ENCODE measurements around the gene ATP1A1. TPM values are rescaled to one million over a fixed set of nuclear protein-coding genes. Genes with fewer than 3 reads are reported as not detected.

Gene ATP1A1
- total RNA-seq, 4 donors from 2014 or later = 770 to 1,450 (median 1,316) TPM

DNA sequence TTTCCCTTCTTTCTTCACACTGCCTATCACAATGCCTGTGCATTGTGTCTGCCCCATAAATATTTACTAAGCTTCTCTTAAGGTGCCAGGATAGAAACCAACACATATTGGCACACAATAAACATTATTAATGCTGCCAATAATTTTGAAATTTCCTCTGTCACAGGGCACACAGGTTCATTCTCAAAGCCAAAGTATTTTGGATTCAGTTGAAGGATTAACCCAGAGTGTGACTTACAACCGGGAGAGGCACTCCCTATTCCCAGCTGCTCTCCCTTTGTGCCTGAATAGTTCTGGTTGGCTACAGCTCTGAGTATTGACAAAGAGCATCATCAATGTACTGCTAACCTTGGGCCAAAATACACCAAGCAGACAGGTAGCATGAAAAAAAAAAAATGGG is 46.6 kb upstream of the ATP1A1 start:
- H3K4me1 ChIP-seq = peaks cover 57 to 70% of the 10 kb centered on the region in 2 donors
- H3K27me3 ChIP-seq = no peaks in the 10 kb centered on the region
- intact Hi-C loops (cut with DNase I) = no loop called here
- H3K27ac ChIP-seq = peak overlapping the region; percentile 74 to 82 (median 78)
- no peaks in the 10 kb centered on the region for H3K9me3 ChIP-seq
- no peak for TF ChIP-seq POLR2A (IDR thresholded peaks at IDR 0.05)
- TF ChIP-seq, protein P1, sequence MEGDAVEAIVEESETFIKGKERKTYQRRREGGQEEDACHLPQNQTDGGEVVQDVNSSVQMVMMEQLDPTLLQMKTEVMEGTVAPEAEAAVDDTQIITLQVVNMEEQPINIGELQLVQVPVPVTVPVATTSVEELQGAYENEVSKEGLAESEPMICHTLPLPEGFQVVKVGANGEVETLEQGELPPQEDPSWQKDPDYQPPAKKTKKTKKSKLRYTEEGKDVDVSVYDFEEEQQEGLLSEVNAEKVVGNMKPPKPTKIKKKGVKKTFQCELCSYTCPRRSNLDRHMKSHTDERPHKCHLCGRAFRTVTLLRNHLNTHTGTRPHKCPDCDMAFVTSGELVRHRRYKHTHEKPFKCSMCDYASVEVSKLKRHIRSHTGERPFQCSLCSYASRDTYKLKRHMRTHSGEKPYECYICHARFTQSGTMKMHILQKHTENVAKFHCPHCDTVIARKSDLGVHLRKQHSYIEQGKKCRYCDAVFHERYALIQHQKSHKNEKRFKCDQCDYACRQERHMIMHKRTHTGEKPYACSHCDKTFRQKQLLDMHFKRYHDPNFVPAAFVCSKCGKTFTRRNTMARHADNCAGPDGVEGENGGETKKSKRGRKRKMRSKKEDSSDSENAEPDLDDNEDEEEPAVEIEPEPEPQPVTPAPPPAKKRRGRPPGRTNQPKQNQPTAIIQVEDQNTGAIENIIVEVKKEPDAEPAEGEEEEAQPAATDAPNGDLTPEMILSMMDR (IDR thresholded peaks at IDR 0.05) = no peak
- H3K4me3 ChIP-seq (replicated peaks in 1 of 3) = no peak overlapping the region
- 36 to 52% methylated on average over 1 of the region's 1 CpG for WGBS, 2 donors
- no peak for DNase-seq
- no peaks in the 10 kb centered on the region for H3K36me3 ChIP-seq

DNA sequence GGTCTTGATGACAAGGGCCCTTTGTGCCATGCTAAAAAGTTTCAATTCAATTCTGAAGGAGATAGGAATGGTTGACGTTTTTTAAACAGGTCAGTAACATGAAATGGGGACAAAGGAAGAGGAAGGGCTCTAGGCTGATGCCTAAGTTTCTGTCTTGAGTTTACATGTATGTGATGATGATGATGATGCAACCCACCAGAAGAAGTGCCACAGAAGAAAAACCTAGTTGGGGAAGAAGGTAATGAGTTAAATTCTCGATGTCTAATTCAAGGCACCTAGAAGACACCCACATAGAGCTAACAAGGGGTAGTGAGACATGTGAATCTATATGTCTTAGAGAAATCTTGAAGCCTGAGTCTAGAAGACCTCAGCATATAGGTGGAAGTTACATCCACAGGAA is 44.4 kb upstream of the ATP1A1 start:
- Histone ChIP-seq H3K9me3 (no peaks in the 10 kb centered on the region), H3K27me3 (no peaks in the 10 kb centered on the region), H3K4me1 (peaks cover 78 to 80% of the 10 kb centered on the region in 2 donors), H3K4me3 (replicated peaks in 1 of 3) (no peak overlapping the region), H3K27ac (peak overlapping the region; percentile 89 to 92 (median 89)), H3K36me3 (no peaks in the 10 kb centered on the region)
- no peak for TF ChIP-seq POLR2A (IDR thresholded peaks at IDR 0.05)
- TF ChIP-seq, protein P1 (IDR thresholded peaks at IDR 0.05) = no peak
- intact Hi-C loops (cut with DNase I) = no loop called here
- 84% methylated on average over 2 of the region's 2 CpGs for WGBS, 2 donors
- no peak for DNase-seq

DNA sequence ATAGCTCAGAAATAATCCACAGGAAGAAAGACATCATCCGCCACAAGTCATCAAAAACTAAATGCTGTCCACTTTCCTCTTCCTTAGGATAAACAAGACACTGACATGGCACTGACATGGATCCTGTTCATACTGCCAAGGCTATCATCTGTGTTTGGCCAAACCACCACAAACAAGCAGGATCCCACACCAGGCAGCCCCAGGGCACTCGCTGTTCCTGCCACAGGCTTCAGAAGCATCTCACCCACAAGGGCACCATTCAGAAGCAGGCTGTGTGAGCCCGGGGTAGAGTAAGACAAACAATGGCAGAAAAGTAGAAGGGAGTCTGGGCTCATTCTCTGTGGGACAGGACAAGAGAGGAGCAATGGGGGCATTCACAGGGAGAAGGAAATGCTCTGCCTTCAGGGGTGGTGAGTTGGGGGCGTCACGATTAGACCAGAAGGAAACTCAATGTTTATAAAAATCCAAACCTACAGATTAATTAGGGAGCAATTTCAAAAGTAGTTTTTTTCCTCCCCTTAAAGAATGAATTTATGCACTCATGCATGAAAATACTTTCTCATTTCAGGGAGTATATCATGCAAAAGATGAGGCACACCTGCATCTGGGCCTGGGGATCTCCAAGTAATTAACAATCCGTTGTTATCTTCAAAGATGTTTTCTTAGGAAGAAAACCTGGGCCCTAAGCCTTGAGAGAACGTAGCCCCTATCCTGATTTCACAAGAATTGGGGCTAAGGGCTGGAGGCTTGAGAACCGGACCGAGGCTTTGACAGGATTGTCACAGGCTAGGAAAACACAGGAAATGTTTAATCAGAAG is 43.3 kb upstream of the ATP1A1 start:
- 43 to 51% methylated on average over 9 of the region's 9 CpGs for WGBS, 2 donors
- peak in 1 of 2 donors; percentile 17 for TF ChIP-seq POLR2A (IDR thresholded peaks at IDR 0.05)
- TF ChIP-seq, protein P1 (IDR thresholded peaks at IDR 0.05) = no peak
- Histone ChIP-seq H3K9me3 (no peaks in the 10 kb centered on the region), H3K27ac (peak overlapping the region; percentile 89 to 92 (median 89)), H3K27me3 (no peaks in the 10 kb centered on the region), H3K4me1 (peaks cover 83 to 84% of the 10 kb centered on the region in 2 donors), H3K36me3 (no peaks in the 10 kb centered on the region), H3K4me3 (replicated peaks in 1 of 3) (no peak overlapping the region)
- intact Hi-C loops (cut with DNase I) = no loop called here
- peak; percentile 42 to 50 for DNase-seq

DNA sequence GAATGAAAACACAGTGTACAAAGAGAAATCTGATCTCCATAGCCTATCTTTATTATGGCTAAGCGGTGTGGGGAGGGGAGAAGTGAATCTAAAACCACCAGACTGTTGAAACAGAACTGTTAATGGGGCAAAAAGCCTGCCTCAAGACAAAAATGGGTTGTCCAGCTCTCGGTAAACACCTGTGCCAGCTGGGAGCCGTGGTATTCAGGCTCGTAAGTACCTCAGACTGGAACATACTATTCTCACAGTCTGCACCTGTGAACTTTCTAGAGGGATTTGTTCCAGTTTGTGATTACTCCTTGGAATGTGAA is 42.7 kb upstream of the ATP1A1 start:
- H3K4me1 ChIP-seq = peaks cover 78 to 80% of the 10 kb centered on the region in 2 donors
- no peak overlapping the region for H3K4me3 ChIP-seq (replicated peaks in 1 of 3)
- H3K27ac ChIP-seq = peak overlapping the region; percentile 89 to 92 (median 89)
- WGBS, 2 donors = 19 to 31% methylated on average over 4 of the region's 4 CpGs
- H3K27me3 ChIP-seq = no peaks in the 10 kb centered on the region
- DNase-seq = peak; percentile 91
- intact Hi-C loops (cut with DNase I) = no loop called here
- TF ChIP-seq, protein P1 (IDR thresholded peaks at IDR 0.05) = no peak
- TF ChIP-seq POLR2A (IDR thresholded peaks at IDR 0.05) = no peak
- H3K9me3 ChIP-seq = no peaks in the 10 kb centered on the region
- H3K36me3 ChIP-seq = no peaks in the 10 kb centered on the region

DNA sequence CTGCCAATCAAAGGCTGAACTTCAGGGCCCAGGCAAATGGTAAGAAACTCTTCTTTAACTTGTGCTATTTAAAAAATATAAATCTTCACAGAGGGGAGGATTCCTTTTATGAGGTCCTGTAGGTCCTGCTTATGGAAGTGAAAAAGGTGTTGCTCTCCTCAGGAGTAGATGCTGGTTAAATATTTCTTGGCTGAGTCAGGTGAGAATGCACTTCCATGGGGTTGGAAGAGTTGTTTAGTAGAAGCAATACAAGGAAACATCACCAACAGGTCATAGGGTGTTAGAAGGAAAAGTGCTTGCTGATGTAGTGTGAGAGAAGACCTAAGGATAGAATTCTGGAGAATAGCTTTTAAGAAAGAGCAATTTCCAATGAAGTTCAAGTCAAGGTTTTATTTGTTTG is 42.2 kb upstream of the ATP1A1 start:
- H3K9me3 ChIP-seq = no peaks in the 10 kb centered on the region
- no peaks in the 10 kb centered on the region for H3K27me3 ChIP-seq
- intact Hi-C loops (cut with DNase I) = no loop called here
- no peak for TF ChIP-seq POLR2A (IDR thresholded peaks at IDR 0.05)
- TF ChIP-seq, protein P1 (IDR thresholded peaks at IDR 0.05) = no peak
- H3K27ac ChIP-seq = peak overlapping the region; percentile 89 to 92 (median 89)
- DNase-seq = no peak
- H3K4me3 ChIP-seq (replicated peaks in 1 of 3) = no peak overlapping the region
- no peaks in the 10 kb centered on the region for H3K36me3 ChIP-seq
- H3K4me1 ChIP-seq = peaks cover 72 to 79% of the 10 kb centered on the region in 2 donors
